Fibroblast of gingiva (primary cell): ENCODE measurements around the gene KYNU.
"Not testable (repeated sequence)": the region's sequence is repeated elsewhere in the genome, so short reads cannot be mapped to it uniquely, and the experiment has no call there.

Experiments
- DNase-seq: peaks from one replicate; pipeline ENCODE4 v3.0.0-alpha.2; 2011; ENCODE audit warnings: low read depth

The KYNU gene

GRCh38 chr2:143088388-143088787, 210.9 kb downstream of the KYNU start:
- DNase-seq, result no peak

DNA sequence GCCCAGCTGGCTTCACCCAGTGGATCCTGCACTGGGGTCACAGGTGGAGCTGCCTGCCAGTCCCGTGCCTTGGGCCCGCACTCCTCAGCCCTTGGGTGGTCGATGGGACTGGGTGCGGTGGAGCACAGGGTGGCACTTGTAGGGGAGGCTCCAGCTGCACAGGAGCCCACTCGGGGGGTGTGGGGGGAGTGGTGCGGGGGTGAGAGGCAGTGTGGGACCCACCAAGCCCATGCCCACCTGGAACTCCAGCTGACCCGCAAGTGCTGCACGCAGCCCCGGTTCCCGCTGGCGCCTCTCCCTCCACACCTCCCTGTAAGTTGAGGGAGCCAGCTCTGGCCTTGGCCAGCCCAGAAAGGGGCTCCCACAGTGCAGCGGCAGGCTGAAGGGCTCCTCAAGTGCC, 212.1 kb downstream of the KYNU start:
- not testable (repeated sequence) for DNase-seq
